Mucosa of descending colon (tissue), 3 donors: ENCODE measurements around the gene VPREB3. TPM values are rescaled to one million over a fixed set of nuclear protein-coding genes. Genes with fewer than 3 reads are reported as not detected.
A peak's percentile ranks its signal among the peaks of the same experiment; 100 is the strongest.

ENCODE experiments used
- ATAC-seq: fragments of 200-7000 bp; cut with Tn5 transposase; one replicate; pipeline ENCODE4 v1.9.1; 2020; ENCODE audit warnings: mild to moderate bottlenecking, moderate library complexity
- DNase-seq, 3 donors: peaks; one replicate each; pipeline ENCODE4 v3.0.0-alpha.2; 2020
- H3K36me3 ChIP-seq: fragments of 200-600 bp; one replicate; pipeline ENCODE4 v1.8.0; 2021; ENCODE audit warnings: low read depth, mild to moderate bottlenecking
- H3K4me1 ChIP-seq: fragments of 200-600 bp; one replicate; pipeline ENCODE4 v1.8.0; 2021; ENCODE audit warnings: low read depth, mild to moderate bottlenecking
- H3K4me3 ChIP-seq: fragments of 200-600 bp; one replicate; pipeline ENCODE4 v1.8.0; 2021; ENCODE audit warnings: mild to moderate bottlenecking
- H3K9me3 ChIP-seq: fragments of 200-600 bp; one replicate; pipeline ENCODE4 v1.8.0; 2021; ENCODE audit warnings: mild to moderate bottlenecking
- CTCF ChIP-seq: fragments of 200-600 bp; IDR thresholded peaks from one replicate; pipeline ENCODE4 v1.8.0; 2022; ENCODE audit warnings: antibody characterized with exemption, mild to moderate bottlenecking
- intact Hi-C, 2 donors: fragments of 100-400 bp; cut with DNase I in 1 of 2; cut with micrococcal nuclease in 1 of 2; formaldehyde crosslinking; loops; one replicate each; pipeline versions ENCODE4 v1.11.0 to v1.11.1; 2022; cut with DNase I, micrococcal nuclease
- total RNA-seq, 3 donors: library from RNA; stranded (reverse); fragmentation: NEBNext Ultra II Directional in 2 of 3; extraction: Animal tissue kit (Norgen Biotek cat#: 25700) in 2 of 3; gene quantifications; one replicate each; pipeline versions ENCODE4 v1.2.1 to v1.2.4, GENCODE V29; 2021 to 2023
- donor health status: DM: no; HTN: no; CAD: no; lungs with moderate emphysema.
- donor health status: DM: no; HTN: no; CAD: no.
- donor health status: DM: no; HTN: yes; CAD: no.

Gene VPREB3
- total RNA-seq, 3 donors from 2014 or later, result 0.79 to 1.8 (median 1.2) TPM

GRCh38 chr22:23800297-23801237 lies 46.3 kb upstream of the VPREB3 start:
- intact Hi-C loops, result no loop called here

GRCh38 chr22:23796461-23796860 lies 42.2 kb upstream of the VPREB3 start:
- ATAC-seq (no peak), DNase-seq (no peak)
- intact Hi-C loops, result no loop called here

More at GRCh38 chr22:23800297-23801237, 46.3 kb upstream of the VPREB3 start:
- H3K4me3 ChIP-seq, result no peak overlapping the region
- H3K36me3 ChIP-seq, result peaks cover 17% of the 10 kb centered on the region
- no peaks in the 10 kb centered on the region for H3K4me1 ChIP-seq
- no peaks in the 10 kb centered on the region for H3K9me3 ChIP-seq
- peak; percentile 56 for ATAC-seq
- TF ChIP-seq CTCF, result no peak
- DNase-seq, result peak in 1 of 3 donors; percentile 58

GRCh38 chr22:23793326-23793725 lies 39.1 kb upstream of the VPREB3 start:
- Histone ChIP-seq H3K36me3 (peaks cover 11% of the 10 kb centered on the region), H3K4me3 (no peak overlapping the region), H3K9me3 (no peaks in the 10 kb centered on the region), H3K4me1 (peaks cover 3% of the 10 kb centered on the region)
- ATAC-seq (no peak), DNase-seq (peak in 1 of 3 donors; percentile 6)
- intact Hi-C loops, result no loop called here
- TF ChIP-seq CTCF, result no peak

More at GRCh38 chr22:23796461-23796860, 42.2 kb upstream of the VPREB3 start:
- no peak for TF ChIP-seq CTCF
- H3K4me3 ChIP-seq, result no peak overlapping the region
- H3K9me3 ChIP-seq, result no peaks in the 10 kb centered on the region
- peaks cover 14% of the 10 kb centered on the region for H3K36me3 ChIP-seq
- H3K4me1 ChIP-seq, result no peaks in the 10 kb centered on the region

- intact Hi-C loops, result no loop called here
- H3K4me1 ChIP-seq, result peaks cover 9% of the 10 kb centered on the region
- TF ChIP-seq CTCF, result no peak
- ATAC-seq (peak; percentile 46), DNase-seq (peak in 2 of 3 donors; percentile 23 to 45)
- H3K9me3 ChIP-seq, result no peaks in the 10 kb centered on the region
- no peak overlapping the region for H3K4me3 ChIP-seq
- peaks cover 11% of the 10 kb centered on the region for H3K36me3 ChIP-seq
These were observed 37.8 kb upstream of the VPREB3 start for GRCh38 chr22:23791738-23792645.
